Prostate gland (tissue), 2 donors: Measurements from ENCODE around the gene ATRN. TPM values are rescaled to one million over a fixed set of nuclear protein-coding genes. Genes with fewer than 3 reads are reported as not detected.
A peak's percentile ranks its signal among the peaks of the same experiment; 100 is the strongest.

Experiments
- DNase-seq: peaks from one replicate; pipeline ENCODE4 v3.0.0-alpha.2; 2019; ENCODE audit warnings: low spot score
- H3K27ac ChIP-seq, 2 donors: fragments of 200-600 bp; sonication (generic); 2 replicates each; pipeline ENCODE4 v1.5.1; 2017 to 2019
- H3K27me3 ChIP-seq: fragments of 200-600 bp; sonication (generic); replicated peaks from 2 replicates; pipeline ENCODE4 v1.5.1; 2019; ENCODE audit not compliant: insufficient read depth
- H3K36me3 ChIP-seq, 2 donors: fragments of 200-600 bp; sonication (generic); 1 replicate in 1 of 2; 2 replicates in 1 of 2; pipeline versions ENCODE4 v1.5.1 to v1.8.1; 2017 to 2019
- H3K4me1 ChIP-seq: fragments of 200-600 bp; sonication (generic); replicated peaks from 2 replicates; pipeline ENCODE4 v1.5.1; 2019
- H3K4me3 ChIP-seq, 2 donors: fragments of 200-600 bp; sonication (generic); 2 replicates each; pipeline ENCODE4 v1.5.1; 2017 to 2019
- H3K9me3 ChIP-seq: fragments of 200-600 bp; sonication (generic); 2 replicates; pipeline ENCODE4 v1.5.1; 2017
- CTCF ChIP-seq, 4 experiments: fragments of 200-600 bp in 2 of 4; fragments of 450-650 bp in 2 of 4; sonication (generic) in 2 of 4; IDR thresholded peaks; 1 replicate in 3 of 4; 2 replicates in 1 of 4; pipeline ENCODE4 v1.5.1; 2016 to 2019; ENCODE audit warnings: antibody characterized with exemption in 4 of 4, mild to moderate bottlenecking in 2 of 4, moderate library complexity in 2 of 4
- POLR2A ChIP-seq: fragments of 450-650 bp; IDR thresholded peaks from one replicate; pipeline ENCODE4 v1.6.1; 2016; ENCODE audit warnings: antibody characterized with exemption, mild to moderate bottlenecking
- POLR2AphosphoS5 ChIP-seq: sonication (generic); formaldehyde crosslinking; IDR thresholded peaks from one replicate; pipeline ENCODE4 v1.6.1; 2017; ENCODE audit warnings: antibody characterized with exemption
- WGBS: methylation state at CpG from one replicate; pipeline ENCODE4 v1.1.5; 2018; 5-methylcytosine and 5-hydroxymethylcytosine counted together
- intact Hi-C: fragments of 100-400 bp; cut with DNase I; formaldehyde crosslinking; loops from one replicate; pipeline ENCODE4 v1.14.2; 2022
- total RNA-seq, 2 donors: library from RNA; depleted of rRNA; stranded (reverse); fragments of >200 nt; gene quantifications; one replicate each; pipeline ENCODE4 v1.1.0, GENCODE V29; 2016

The ATRN gene
- total RNA-seq, 2 donors from 2014 or later = 34.6 to 38.1 TPM

DNA sequence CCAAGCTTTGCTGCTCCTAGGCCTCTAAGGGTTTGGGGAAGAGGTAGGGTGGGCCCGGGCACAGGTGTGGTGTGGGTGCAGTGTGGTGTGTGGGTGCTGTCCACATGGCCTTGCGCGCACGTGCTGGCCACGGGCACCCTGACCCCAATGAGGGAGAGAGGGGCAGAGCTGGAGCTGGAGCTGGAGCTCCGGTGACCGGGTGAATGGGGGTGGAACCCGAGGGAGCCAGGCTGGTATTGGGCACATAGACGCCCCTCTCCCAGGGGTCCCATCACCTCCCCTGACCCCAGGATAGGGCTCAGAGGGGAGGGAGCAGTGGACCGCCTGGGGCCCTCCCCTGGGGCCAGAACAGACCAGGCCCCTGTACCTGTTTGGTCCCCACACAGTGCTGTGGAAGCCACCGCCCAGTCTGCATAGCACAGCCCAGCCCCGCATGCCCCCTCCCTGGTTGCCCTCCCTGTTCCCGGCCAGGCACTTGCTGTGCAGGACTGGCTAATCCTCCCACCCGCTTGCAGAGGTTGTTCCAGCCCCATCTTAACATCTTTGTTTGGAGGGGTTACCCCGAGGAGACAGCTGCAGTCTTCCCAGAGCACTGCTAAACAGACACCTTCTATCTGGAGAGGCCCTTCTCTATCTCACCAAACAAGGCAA, 210.0 kb downstream of the ATRN start:
- H3K27ac ChIP-seq = peak overlapping the region; percentile 69 to 76
- DNase-seq = no peak
- H3K36me3 ChIP-seq = no peaks in the 10 kb centered on the region
- WGBS = 48% methylated on average over 13 of the region's 15 CpGs
- TF ChIP-seq CTCF (IDR thresholded peaks at IDR 0.05) (no peak), POLR2AphosphoS5 (no peak), POLR2A (no peak)
- H3K9me3 ChIP-seq = no peaks in the 10 kb centered on the region
- H3K4me3 ChIP-seq = peak overlapping the region; percentile 34
- peaks cover 3% of the 10 kb centered on the region for H3K27me3 ChIP-seq
- intact Hi-C loops = no loop called here
- no peaks in the 10 kb centered on the region for H3K4me1 ChIP-seq

DNA sequence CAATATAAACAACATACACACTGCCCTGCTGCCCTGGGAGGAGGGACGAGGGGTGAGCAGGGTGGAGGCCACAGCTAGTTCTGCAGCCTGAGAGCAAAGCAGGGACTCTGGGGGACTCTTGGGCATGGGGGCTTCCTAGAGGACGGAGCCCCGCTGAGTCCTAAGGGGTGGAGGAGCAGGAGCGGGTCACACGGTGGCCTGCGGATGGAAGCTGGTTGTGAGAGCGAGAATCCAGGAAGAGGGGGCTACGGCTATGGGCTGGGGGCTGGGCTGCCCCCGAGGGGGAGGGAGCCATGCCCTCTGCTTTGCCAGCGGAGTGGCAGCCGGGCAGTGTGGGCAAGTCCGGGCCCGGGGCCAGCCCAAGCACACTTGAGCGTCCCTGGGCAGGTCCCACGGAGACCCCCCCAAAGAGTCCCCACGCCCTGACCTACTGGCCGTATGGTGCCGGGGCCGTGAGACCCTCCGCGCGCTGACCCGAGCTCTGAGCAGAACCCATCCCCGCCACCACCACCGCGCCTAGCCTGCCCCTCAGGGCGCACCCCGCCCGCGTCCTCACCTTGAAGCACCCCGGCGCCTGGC, 210.6 kb downstream of the ATRN start:
- no peak for DNase-seq
- 18% methylated on average over 21 of the region's 32 CpGs for WGBS
- peaks cover 3% of the 10 kb centered on the region for H3K27me3 ChIP-seq
- H3K4me3 ChIP-seq = peak overlapping the region; percentile 34
- no peak for TF ChIP-seq CTCF (IDR thresholded peaks at IDR 0.05)
- TF ChIP-seq POLR2AphosphoS5 = no peak
- no peak for TF ChIP-seq POLR2A
- peak overlapping the region; percentile 69 to 76 for H3K27ac ChIP-seq
- H3K9me3 ChIP-seq = no peaks in the 10 kb centered on the region
- intact Hi-C loops = no loop called here
- peaks cover under 1% of the 10 kb centered on the region for H3K4me1 ChIP-seq
- H3K36me3 ChIP-seq = no peaks in the 10 kb centered on the region

GRCh38 chr20:3681931-3682781, 211.3 kb downstream of the ATRN start, which contains the start of gene ADAM33:
ADAM33 (minus strand) TSS chr20:3682010; CDS start chr20:3682004, 6 bp downstream.
- no peak for TF ChIP-seq CTCF (IDR thresholded peaks at IDR 0.05)
- TF ChIP-seq POLR2AphosphoS5 = no peak
- no peak for TF ChIP-seq POLR2A
- peak within 1 kb of the TSS; percentile 69 to 76 for H3K27ac ChIP-seq
- intact Hi-C loops = no loop called here
- no peak for DNase-seq
- H3K36me3 ChIP-seq = no peaks in the 10 kb centered on the region
- H3K9me3 ChIP-seq = no peaks in the 10 kb centered on the region
- H3K4me1 ChIP-seq = peaks cover 5% of the 10 kb centered on the region
- peaks cover 3% of the 10 kb centered on the region for H3K27me3 ChIP-seq
- H3K4me3 ChIP-seq = peak within 1 kb of the TSS; percentile 34
- 11% methylated on average over 53 of the region's 65 CpGs for WGBS

DNA sequence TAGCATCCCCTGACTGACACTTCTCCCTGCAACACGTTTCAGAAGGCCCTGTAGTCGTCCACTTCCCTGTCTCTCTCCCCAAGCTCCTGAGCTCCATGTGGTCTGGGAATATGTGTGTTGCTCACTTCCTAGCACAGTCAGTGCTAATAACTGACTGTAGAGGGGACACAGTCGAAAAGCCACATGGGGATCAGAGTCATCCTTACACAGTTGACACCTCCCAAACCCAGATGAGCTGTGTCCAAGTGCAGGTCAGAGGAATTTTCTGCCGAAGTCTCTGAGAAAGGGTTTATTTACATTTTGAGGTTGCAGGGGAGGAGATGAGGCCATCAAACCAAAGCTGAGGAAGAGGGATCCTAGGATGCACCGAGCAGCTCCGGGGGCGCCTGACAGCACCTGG, 214.5 kb downstream of the ATRN start:
- no peak for DNase-seq
- H3K36me3 ChIP-seq = no peaks in the 10 kb centered on the region
- peaks cover 5% of the 10 kb centered on the region for H3K4me1 ChIP-seq
- intact Hi-C loops = no loop called here
- no peak overlapping the region for H3K4me3 ChIP-seq
- TF ChIP-seq POLR2A = no peak
- TF ChIP-seq CTCF (IDR thresholded peaks at IDR 0.05) = no peak
- no peak for TF ChIP-seq POLR2AphosphoS5
- H3K9me3 ChIP-seq = no peaks in the 10 kb centered on the region
- 63% methylated on average over 7 of the region's 7 CpGs for WGBS
- H3K27ac ChIP-seq = no peak overlapping the region
- no peaks in the 10 kb centered on the region for H3K27me3 ChIP-seq
